B cell (primary cell): ENCODE data around the gene RPH3AL. TPM values are rescaled to one million over a fixed set of nuclear protein-coding genes. Genes with fewer than 3 reads are reported as not detected.

ENCODE experiments used
- ATAC-seq: fragments of 200-7000 bp; cut with Tn5 transposase; one replicate; pipeline ENCODE4 v1.10.0; 2021; ENCODE audit warnings: low read depth, mild to moderate bottlenecking, moderate number of reproducible peaks, moderate library complexity
- CTCF ChIA-PET: fragments of 350-600 bp; sonication (Branson Sonifier 250); formaldehyde crosslinking; loops from one replicate; lab custom pipeline; 2021; ENCODE audit warnings: antibody characterized with exemption, inconsistent platforms; lab: Charles Lee
- POLR2A ChIA-PET: fragments of 350-600 bp; sonication (Branson Sonifier 250); formaldehyde crosslinking; loops from one replicate; lab custom pipeline; 2021; ENCODE audit warnings: antibody characterized with exemption; lab: Charles Lee
- DNase-seq: peaks from one replicate; pipeline ENCODE4 v3.0.0; 2013
- H2AFZ ChIP-seq: 2 replicates; pipeline ENCODE4 v1.6.1; 2012; ENCODE audit warnings: mild to moderate bottlenecking, low read depth, low read length; ENCODE audit not compliant: insufficient read depth, poor library complexity, severe bottlenecking
- H3K27ac ChIP-seq, 2 donors: 1 replicate in 1 of 2; 2 replicates in 1 of 2; pipeline ENCODE4 v1.5.1; 2012 to 2013; ENCODE audit warnings: low read length in 2 of 2, mild to moderate bottlenecking in 2 of 2, moderate library complexity in 1 of 2
- H3K27me3 ChIP-seq, 4 experiments: fragments of 200-600 bp in 1 of 4; sonication (generic) in 1 of 4; replicated peaks in 1 of 4; 1 replicate in 2 of 4; 2 replicates in 2 of 4; pipeline versions ENCODE4 v1.6.1 to v1.7.0; 2013 to 2016; ENCODE audit warnings: low read length in 3 of 4, mild to moderate bottlenecking in 2 of 4, mixed read lengths in 1 of 4, moderate library complexity in 1 of 4; ENCODE audit not compliant: insufficient read depth in 4 of 4, control insufficient read depth in 3 of 4; ENCODE audit errors: control extremely low read depth in 1 of 4
- H3K36me3 ChIP-seq, 2 experiments: replicated peaks in 1 of 2; 1 replicate in 1 of 2; 2 replicates in 1 of 2; pipeline versions ENCODE4 v1.6.1 to v1.7.1; 2013; ENCODE audit warnings: low read length in 1 of 2; ENCODE audit not compliant: insufficient read depth in 2 of 2, control insufficient read depth in 1 of 2; ENCODE audit errors: control extremely low read depth in 1 of 2, extremely low read depth in 1 of 2
- H3K4me1 ChIP-seq, 2 donors: fragments of 200-600 bp in 1 of 2; sonication (generic) in 1 of 2; 1 replicate in 1 of 2; 2 replicates in 1 of 2; pipeline versions ENCODE4 v1.5.1 to v1.6.1; 2013 to 2017; ENCODE audit warnings: low read length in 2 of 2; ENCODE audit not compliant: control insufficient read depth in 2 of 2, insufficient read depth in 2 of 2
- H3K4me2 ChIP-seq: replicated peaks from 2 replicates; pipeline ENCODE3; 2012; ENCODE audit warnings: mild to moderate bottlenecking, low read depth, low read length; ENCODE audit not compliant: poor library complexity, severe bottlenecking
- H3K4me3 ChIP-seq, 5 experiments: fragments of 200-600 bp in 1 of 5; sonication (generic) in 1 of 5; 1 replicate in 3 of 5; 2 replicates in 2 of 5; pipeline versions ENCODE4 v1.5.1 to v1.7.0; 2011 to 2016; ENCODE audit warnings: low read length in 4 of 5, mild to moderate bottlenecking in 4 of 5, low read depth in 2 of 5, control low read depth in 1 of 5, moderate library complexity in 1 of 5; ENCODE audit not compliant: insufficient read depth in 1 of 5; ENCODE audit errors: control extremely low read depth in 1 of 5, extremely low read depth in 1 of 5
- H3K79me2 ChIP-seq: fragments of 200-600 bp; sonication (generic); one replicate; pipeline ENCODE4 v1.6.0; 2016; ENCODE audit warnings: low read length; ENCODE audit not compliant: control insufficient read depth, insufficient read depth
- H3K9ac ChIP-seq: fragments of 200-600 bp; sonication (generic); 2 replicates; pipeline ENCODE4 v1.6.1; 2017; ENCODE audit warnings: mild to moderate bottlenecking, low read length, moderate library complexity
- H3K9me3 ChIP-seq, 3 donors: one replicate each; pipeline versions ENCODE4 v1.6.1 to v1.7.1; 2013; ENCODE audit warnings: low read length in 2 of 3; ENCODE audit not compliant: control insufficient read depth in 2 of 3, insufficient read depth in 1 of 3; ENCODE audit errors: control extremely low read depth in 1 of 3
- H4K20me1 ChIP-seq: 2 replicates; pipeline ENCODE4 v1.6.0; 2012; ENCODE audit warnings: mild to moderate bottlenecking, low read length; ENCODE audit not compliant: insufficient read depth, control insufficient read depth, poor library complexity, severe bottlenecking
- H3K27ac Mint-ChIP-seq: one replicate; pipeline ENCODE4 v1.8.0; 2021; ENCODE audit warnings: mixed read lengths
- H3K27me3 Mint-ChIP-seq: one replicate; pipeline ENCODE4 v1.8.0; 2021; ENCODE audit warnings: mixed read lengths
- H3K4me1 Mint-ChIP-seq: one replicate; pipeline ENCODE4 v1.8.0; 2021; ENCODE audit warnings: mixed read lengths
- H3K4me3 Mint-ChIP-seq: one replicate; pipeline ENCODE4 v1.8.0; 2021; ENCODE audit warnings: mixed read lengths
- H3K9me3 Mint-ChIP-seq: one replicate; pipeline ENCODE4 v1.8.0; 2022; ENCODE audit warnings: mixed read lengths; ENCODE audit not compliant: insufficient read depth
- EZH2 ChIP-seq: IDR thresholded peaks from 2 replicates; pipeline ENCODE4 v1.6.1; 2012; ENCODE audit warnings: borderline replicate concordance, low read depth, mild to moderate bottlenecking, moderate library complexity, low read length; ENCODE audit not compliant: insufficient read depth, poor library complexity, severe bottlenecking
- WGBS: methylation state at CpG from one replicate; pipeline ENCODE4 v1.1.5; 2013; ENCODE audit warnings: missing lambda C conversion rate; ENCODE audit not compliant: insufficient coverage; 5-methylcytosine and 5-hydroxymethylcytosine counted together
- intact Hi-C: fragments of 100-400 bp; cut with micrococcal nuclease; formaldehyde crosslinking; loops from one replicate; pipeline ENCODE4 v1.10.0; 2022
- polyA plus RNA-seq: library from polyadenylated mRNA; depleted of rRNA; stranded (reverse); fragments of >200 nt; gene quantifications from 2 replicates; pipeline ENCODE4 v1.2.3, GENCODE V29; 2012
- total RNA-seq, 2 donors: library from RNA; stranded (reverse); fragments of 120-200 nt in 1 of 2; gene quantifications; 1 replicate in 1 of 2; 2 replicates in 1 of 2; pipeline versions ENCODE4 v1.2.3 to v1.2.4, GENCODE V29; 2013 to 2022
- TF ChIP-seq, protein P1 (sequence below): fragments of 200-600 bp; IDR thresholded peaks from one replicate; pipeline ENCODE4 v1.8.0; 2022; ENCODE audit warnings: antibody characterized with exemption, mild to moderate bottlenecking

RPH3AL gene
- total and polyA plus RNA-seq, 2 donors (not counting 1 experiment from before 2014, with no cell fraction given), result 10.8 to 13.3 TPM

DNA sequence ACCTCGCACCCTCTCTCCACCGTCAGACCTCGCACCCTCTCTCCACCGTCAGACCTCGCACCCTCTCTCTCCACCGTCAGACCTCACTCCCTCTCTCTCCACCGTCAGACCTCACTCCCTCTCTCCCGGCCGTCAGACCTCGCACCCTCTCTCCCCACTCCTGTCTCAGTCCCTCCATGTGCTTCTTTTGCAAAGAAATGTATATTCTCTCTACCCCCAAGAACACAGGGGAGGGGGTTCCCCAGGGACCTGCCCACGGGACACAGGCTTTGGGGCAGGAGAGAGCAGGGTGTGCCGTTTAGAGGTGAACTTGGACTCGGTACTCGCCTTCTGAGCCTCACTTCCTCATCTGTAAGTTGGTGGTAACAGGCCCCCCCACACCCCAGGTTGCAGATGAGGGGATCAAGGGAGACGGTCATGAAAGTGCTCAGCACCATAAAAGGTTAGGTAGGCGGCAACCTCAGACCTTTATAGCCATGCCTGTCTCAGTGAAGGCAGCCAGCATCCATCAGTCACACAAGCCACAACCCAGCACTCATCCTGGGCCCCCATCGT, 63.7 kb downstream of the RPH3AL start:
- no peak overlapping the region for H3K9ac ChIP-seq
- H3K4me2 ChIP-seq, result no peak overlapping the region
- H4K20me1 ChIP-seq, result no peaks in the 10 kb centered on the region
- Mint-ChIP-seq H3K4me3 (no peak overlapping the region), H3K27ac (no peak overlapping the region), H3K27me3 (peaks cover 6% of the 10 kb centered on the region), H3K4me1 (no peaks in the 10 kb centered on the region), H3K9me3 (no peaks in the 10 kb centered on the region)
- 32% methylated on average over 4 of the region's 17 CpGs for WGBS
- H3K36me3 ChIP-seq, result no peaks in the 10 kb centered on the region
- no peak for DNase-seq
- ATAC-seq, result no peak
- no peak overlapping the region for H3K4me3 ChIP-seq
- no peaks in the 10 kb centered on the region for H3K4me1 ChIP-seq
- H3K27me3 ChIP-seq, result peaks cover 0 to 3% (median 0%) of the 10 kb centered on the region in 4 experiments
- intact Hi-C loops, result no loop called here
- H3K27ac ChIP-seq, result no peak overlapping the region
- H3K79me2 ChIP-seq, result no peaks in the 10 kb centered on the region
- H2AFZ ChIP-seq, result no peak overlapping the region
- ChIA-PET POLR2A (no interaction called here), CTCF (no interaction called here)
- TF ChIP-seq EZH2, result no peak
- TF ChIP-seq, protein P1, sequence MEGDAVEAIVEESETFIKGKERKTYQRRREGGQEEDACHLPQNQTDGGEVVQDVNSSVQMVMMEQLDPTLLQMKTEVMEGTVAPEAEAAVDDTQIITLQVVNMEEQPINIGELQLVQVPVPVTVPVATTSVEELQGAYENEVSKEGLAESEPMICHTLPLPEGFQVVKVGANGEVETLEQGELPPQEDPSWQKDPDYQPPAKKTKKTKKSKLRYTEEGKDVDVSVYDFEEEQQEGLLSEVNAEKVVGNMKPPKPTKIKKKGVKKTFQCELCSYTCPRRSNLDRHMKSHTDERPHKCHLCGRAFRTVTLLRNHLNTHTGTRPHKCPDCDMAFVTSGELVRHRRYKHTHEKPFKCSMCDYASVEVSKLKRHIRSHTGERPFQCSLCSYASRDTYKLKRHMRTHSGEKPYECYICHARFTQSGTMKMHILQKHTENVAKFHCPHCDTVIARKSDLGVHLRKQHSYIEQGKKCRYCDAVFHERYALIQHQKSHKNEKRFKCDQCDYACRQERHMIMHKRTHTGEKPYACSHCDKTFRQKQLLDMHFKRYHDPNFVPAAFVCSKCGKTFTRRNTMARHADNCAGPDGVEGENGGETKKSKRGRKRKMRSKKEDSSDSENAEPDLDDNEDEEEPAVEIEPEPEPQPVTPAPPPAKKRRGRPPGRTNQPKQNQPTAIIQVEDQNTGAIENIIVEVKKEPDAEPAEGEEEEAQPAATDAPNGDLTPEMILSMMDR, result no peak
- H3K9me3 ChIP-seq, result peaks cover 0 to 4% (median 0%) of the 10 kb centered on the region in 3 donors

DNA sequence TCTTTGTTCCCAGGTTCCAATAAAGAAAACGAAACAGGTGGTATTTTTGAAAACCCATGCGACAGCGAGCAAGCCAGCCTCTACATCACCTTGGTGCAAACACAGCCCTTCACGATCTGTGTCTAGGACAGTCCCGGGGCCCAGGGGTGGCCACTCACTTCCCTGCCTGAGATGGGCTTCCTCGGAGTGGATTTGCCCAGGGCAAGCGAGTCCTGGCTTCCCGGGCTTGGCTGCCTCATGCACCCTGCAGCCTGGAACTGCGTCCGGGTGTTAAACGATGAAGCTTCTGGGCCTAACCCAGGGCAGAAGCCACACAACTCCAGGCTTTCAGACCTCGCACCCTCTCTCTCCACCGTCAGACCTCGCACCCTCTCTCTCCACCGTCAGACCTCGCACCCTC, 66.0 kb downstream of the RPH3AL start:
- Mint-ChIP-seq H3K4me3 (no peak overlapping the region), H3K9me3 (no peaks in the 10 kb centered on the region), H3K27ac (no peak overlapping the region), H3K27me3 (no peaks in the 10 kb centered on the region), H3K4me1 (no peaks in the 10 kb centered on the region)
- no peaks in the 10 kb centered on the region for H3K4me1 ChIP-seq
- DNase-seq (no peak), ATAC-seq (no peak)
- TF ChIP-seq, protein P1, result no peak
- TF ChIP-seq EZH2, result no peak
- no peaks in the 10 kb centered on the region for H3K27me3 ChIP-seq
- H2AFZ ChIP-seq, result no peak overlapping the region
- no peaks in the 10 kb centered on the region for H4K20me1 ChIP-seq
- H3K9ac ChIP-seq, result no peak overlapping the region
- peaks cover 0 to 4% (median 0%) of the 10 kb centered on the region in 3 donors for H3K9me3 ChIP-seq
- no peaks in the 10 kb centered on the region for H3K79me2 ChIP-seq
- ChIA-PET CTCF (no interaction called here), POLR2A (no interaction called here)
- intact Hi-C loops, result no loop called here
- 94% methylated on average over 11 of the region's 16 CpGs for WGBS
- no peak overlapping the region for H3K4me2 ChIP-seq
- no peaks in the 10 kb centered on the region for H3K36me3 ChIP-seq
- no peak overlapping the region for H3K27ac ChIP-seq
- no peak overlapping the region for H3K4me3 ChIP-seq
